Measurements from ENCODE around the gene ALPI.

The ALPI gene

DNA sequence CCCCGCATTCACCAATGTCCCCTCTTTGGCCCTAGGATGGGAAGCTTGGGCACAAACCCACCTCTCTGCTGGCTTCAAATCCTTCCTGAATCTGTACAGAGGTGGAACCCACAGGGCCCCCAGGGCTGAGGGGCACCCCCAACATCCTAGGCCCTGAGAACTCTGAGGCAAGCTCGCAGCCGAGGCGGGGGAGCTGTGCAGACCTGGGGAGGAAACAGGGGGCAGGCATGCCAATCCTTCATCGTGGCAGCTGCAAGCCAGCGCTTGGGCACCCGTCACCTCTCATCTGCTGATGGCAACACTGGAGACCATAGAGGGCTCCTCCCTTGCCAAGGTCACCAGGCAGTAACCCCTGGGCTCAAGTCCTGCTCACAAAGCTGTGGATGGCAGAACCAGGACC lies 20.8 kb downstream of the ALPI start:
- TF ChIP-seq CTCF (conservative IDR thresholded peaks at IDR 0.05; ENCODE audit: control insufficient read depth, insufficient read depth, low read depth, low read length): no peak
- no peak overlapping the region for H3K4me3 ChIP-seq (ENCODE audit: control insufficient read depth, low read depth, low read length)
- DNase-seq (ENCODE audit: low read depth): no peak

DNA sequence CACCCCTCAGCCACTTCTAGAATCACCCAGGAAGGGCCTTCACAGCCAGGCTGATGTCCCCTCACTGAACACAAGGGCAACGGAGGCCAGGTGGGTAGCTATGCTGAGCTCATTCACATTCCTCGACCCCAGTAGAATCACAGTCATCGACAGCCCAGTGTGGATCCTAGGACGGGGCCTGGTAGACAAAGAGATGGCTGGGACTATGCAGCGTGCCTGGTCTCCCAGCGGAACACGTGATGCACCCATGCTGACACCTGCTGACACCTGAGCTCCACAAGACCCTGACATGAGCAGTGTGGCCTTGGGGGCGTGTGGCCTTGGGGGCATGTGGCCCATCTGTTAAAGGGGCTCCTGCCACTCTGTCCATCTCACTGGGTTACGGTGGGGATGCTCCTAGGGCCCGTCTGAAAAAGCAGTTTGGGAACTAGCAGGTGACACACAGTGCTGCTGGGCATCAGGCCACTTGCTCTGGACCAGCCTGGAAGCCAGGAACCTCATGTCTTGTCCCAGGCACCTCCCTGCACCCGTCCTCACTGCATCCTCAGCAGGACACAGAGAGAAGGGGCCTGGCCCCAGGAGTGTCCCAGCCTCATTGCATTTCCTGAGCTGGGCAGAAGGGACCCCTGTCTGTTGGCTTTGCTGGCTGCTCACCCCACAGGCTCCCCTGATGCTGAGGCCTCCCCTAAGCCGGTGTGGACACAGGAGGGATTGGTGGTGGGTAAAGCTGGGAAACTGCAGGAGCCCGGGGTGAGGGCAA lies 22.0 kb downstream of the ALPI start:
- DNase-seq (ENCODE audit: low read depth): no peak
- no peak for TF ChIP-seq CTCF (conservative IDR thresholded peaks at IDR 0.05; ENCODE audit: control insufficient read depth, insufficient read depth, low read depth, low read length)
- H3K4me3 ChIP-seq (ENCODE audit: control insufficient read depth, low read depth, low read length): no peak overlapping the region

DNA sequence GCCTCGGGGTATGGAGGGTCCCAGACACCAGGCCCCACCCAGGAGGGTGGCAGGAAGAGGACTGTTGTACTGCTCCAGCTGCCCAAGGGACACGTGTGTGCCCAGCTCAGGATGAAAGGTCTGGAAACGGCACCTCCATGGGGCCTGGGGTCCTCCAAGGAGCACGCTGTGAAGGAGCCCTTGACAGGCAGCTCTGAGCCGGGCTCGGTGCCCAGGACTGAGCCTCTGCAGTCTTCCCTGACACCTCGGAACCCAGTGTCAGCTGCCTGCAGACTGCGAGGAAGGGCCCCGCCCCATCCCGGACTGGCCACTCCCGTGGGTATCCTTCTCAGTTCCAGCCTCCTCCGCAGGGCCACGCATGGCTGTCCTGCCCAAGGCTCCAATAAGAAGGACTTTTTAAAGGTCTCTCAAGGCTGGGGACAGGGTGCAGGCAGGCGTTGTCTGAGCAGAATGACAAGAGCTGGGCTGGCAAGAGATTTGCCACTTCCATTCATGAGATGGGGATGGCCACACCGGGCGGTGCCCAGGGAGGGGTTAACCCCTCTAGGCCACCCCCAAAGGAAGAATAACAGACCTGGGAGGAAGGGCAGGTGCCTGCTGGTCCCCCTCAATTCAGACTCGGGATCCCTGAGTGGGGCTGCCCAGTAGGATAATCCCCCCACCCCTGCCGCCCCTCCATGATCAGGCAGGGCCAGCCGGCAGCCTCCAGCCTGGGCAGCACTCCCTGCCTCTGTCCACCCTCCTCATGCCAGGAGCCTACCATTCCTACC lies 22.8 kb downstream of the ALPI start:
- TF ChIP-seq CTCF (conservative IDR thresholded peaks at IDR 0.05; ENCODE audit: control insufficient read depth, insufficient read depth, low read depth, low read length): no peak
- H3K4me3 ChIP-seq (ENCODE audit: control insufficient read depth, low read depth, low read length): no peak overlapping the region
- no peak for DNase-seq (ENCODE audit: low read depth)

DNA sequence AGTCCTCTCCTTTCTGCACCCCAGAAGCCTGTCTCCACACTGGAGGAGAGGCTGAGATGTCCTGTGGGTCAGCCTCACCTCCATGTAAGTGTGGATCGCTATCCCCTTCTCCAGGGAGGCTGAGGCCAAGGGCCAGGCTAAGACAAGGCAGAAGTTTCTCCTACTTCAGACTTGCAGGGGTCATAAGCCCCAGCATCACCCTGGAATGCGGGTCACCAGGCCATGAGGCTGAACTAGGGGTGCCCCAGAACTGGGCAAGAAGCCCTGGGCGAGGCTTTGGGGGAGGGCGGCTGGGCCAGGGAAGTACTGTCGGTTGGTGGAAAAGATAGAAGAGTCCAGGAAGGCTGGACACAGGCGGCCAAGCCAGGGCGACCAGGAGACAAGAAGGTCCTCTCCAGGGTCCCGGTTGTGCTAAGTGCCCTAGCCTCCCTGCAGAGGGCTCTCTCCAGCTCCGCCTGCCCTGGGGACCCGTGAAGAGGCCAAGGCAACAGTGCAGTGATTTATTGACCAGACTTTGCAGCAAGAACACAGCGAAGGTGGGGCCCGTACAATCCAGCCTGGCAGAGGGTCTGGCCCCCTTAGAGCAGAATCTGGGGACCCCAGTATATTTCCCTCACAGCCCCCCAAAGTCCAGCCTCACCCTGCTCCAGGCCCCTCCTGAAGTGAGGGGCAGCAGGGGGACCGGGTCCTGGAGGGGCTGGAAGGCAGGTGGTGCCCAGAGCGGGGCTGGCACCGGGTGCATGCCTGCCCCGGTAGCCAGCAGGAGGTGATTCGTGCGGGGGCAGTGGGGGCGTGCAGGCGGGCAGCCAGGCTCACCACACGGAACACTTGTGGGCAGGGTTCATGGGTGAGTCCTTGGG lies 23.6 kb downstream of the ALPI start:
- no peak for TF ChIP-seq CTCF (conservative IDR thresholded peaks at IDR 0.05; ENCODE audit: control insufficient read depth, insufficient read depth, low read depth, low read length)

DNA sequence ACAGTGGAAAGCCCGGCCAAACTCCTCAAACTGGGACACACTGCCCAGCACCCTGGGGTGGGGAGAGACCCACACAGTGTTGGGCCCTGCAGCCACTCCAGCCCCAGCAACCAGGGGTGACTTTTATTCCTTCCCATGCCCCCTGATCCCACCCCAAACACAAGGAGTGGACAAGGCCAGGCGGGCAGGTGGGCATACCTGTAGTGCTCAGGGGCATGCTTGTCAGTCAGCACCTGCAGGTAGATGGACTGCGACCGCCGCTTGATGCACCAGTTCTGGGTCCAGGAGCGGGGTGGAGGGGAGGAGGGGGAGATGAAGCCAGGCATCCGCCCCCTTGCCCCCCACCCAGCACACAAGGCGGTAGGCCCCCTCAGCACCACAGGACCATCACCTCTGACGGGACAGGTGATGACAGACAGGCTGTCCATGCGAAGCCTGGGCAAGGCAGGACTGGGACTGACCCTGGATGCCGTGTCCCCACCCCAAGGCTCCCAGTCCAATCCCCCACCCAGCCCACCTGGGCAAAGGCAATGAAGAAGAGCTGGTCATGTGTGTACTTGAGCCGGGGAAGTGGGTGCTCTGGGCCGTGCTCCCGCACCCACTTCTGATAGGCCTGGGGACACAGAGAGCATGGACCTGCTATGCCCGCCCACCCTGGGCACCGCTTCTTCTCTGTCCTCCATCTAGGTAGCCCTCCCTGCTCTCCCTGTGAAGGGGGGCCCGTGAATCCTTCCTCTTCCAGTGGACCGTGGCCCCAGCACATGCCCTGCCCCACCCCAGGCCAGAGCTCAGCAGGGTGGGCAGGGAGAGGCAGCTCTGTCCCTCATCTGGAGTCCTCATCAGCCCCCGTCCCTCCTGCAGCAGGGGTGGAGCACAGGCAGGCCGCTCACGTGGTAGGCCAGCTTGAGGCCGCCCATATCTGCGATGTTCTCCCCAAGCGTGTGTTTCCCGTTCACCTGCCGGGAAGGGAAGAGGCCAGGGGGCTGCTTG lies 24.5 kb downstream of the ALPI start:
- TF ChIP-seq CTCF (conservative IDR thresholded peaks at IDR 0.05; ENCODE audit: control insufficient read depth, insufficient read depth, low read depth, low read length): no peak
- no peak overlapping the region for H3K4me3 ChIP-seq (ENCODE audit: control insufficient read depth, low read depth, low read length)
- no peak for DNase-seq (ENCODE audit: low read depth)

More for the DNA sequence above, 23.6 kb downstream of the ALPI start:
- DNase-seq (ENCODE audit: low read depth): no peak
- no peak overlapping the region for H3K4me3 ChIP-seq (ENCODE audit: control insufficient read depth, low read depth, low read length)

Data from fibroblast of mammary gland (primary cell).